MM.1S (cell line): ENCODE measurements around the gene PRSS16.

Source experiments
- DNase-seq: peaks from one replicate; pipeline ENCODE4 v3.0.0-alpha.2; 2015
- H2AFZ ChIP-seq: fragments of 300-600 bp; sonication (generic); 2 replicates; pipeline ENCODE4 v1.6.0; 2016; ENCODE audit warnings: antibody characterized with exemption, low read length
- H3F3A ChIP-seq: fragments of 300-600 bp; sonication (generic); 2 replicates; pipeline ENCODE4 v1.6.1; 2016; ENCODE audit warnings: mild to moderate bottlenecking, antibody characterized with exemption, low read length, moderate library complexity, mixed read lengths; ENCODE audit not compliant: insufficient read depth
- H3K27ac ChIP-seq: fragments of 300-600 bp; sonication (generic); 2 replicates; pipeline ENCODE4 v1.5.1; 2016; ENCODE audit warnings: mild to moderate bottlenecking, low read length
- H3K27me3 ChIP-seq: fragments of 300-600 bp; sonication (generic); replicated peaks from 2 replicates; pipeline ENCODE4 v1.6.0; 2016; ENCODE audit warnings: low read length; ENCODE audit not compliant: insufficient read depth
- H3K36me3 ChIP-seq: fragments of 300-600 bp; sonication (generic); replicated peaks from 2 replicates; pipeline ENCODE4 v1.6.1; 2016; ENCODE audit warnings: mild to moderate bottlenecking, low read length, mixed read lengths; ENCODE audit not compliant: insufficient read depth
- H3K4me1 ChIP-seq: fragments of 300-600 bp; sonication (generic); 2 replicates; pipeline ENCODE4 v1.6.1; 2016; ENCODE audit warnings: low read length, mixed read lengths
- H3K4me2 ChIP-seq: fragments of 300-600 bp; sonication (generic); 2 replicates; pipeline ENCODE4 v1.6.0; 2016; ENCODE audit warnings: low read depth, low read length
- H3K4me3 ChIP-seq: fragments of 300-600 bp; sonication (generic); 2 replicates; pipeline ENCODE4 v1.5.1; 2016; ENCODE audit warnings: low read length, mixed read lengths
- H3K79me2 ChIP-seq: fragments of 300-600 bp; sonication (generic); 2 replicates; pipeline ENCODE4 v1.6.1; 2016; ENCODE audit warnings: mixed run types, low read length, mixed read lengths
- H3K9ac ChIP-seq: fragments of 300-600 bp; sonication (generic); 2 replicates; pipeline ENCODE4 v1.6.1; 2016; ENCODE audit warnings: low read length, mixed read lengths
- H3K9me2 ChIP-seq: fragments of 300-600 bp; sonication (generic); replicated peaks from 2 replicates; pipeline ENCODE4 v1.6.1; 2016; ENCODE audit warnings: mild to moderate bottlenecking, low read length, mixed read lengths; ENCODE audit not compliant: insufficient read depth
- H3K9me3 ChIP-seq: fragments of 300-600 bp; sonication (generic); replicated peaks from 2 replicates; pipeline ENCODE4 v1.6.1; 2016; ENCODE audit warnings: mild to moderate bottlenecking, low read length, mixed read lengths; ENCODE audit not compliant: insufficient read depth
- H4K20me1 ChIP-seq: fragments of 300-600 bp; sonication (generic); 2 replicates; pipeline ENCODE4 v1.6.1; 2016; ENCODE audit warnings: mild to moderate bottlenecking, low read length, moderate library complexity, mixed read lengths; ENCODE audit not compliant: insufficient read depth
- EZH2 ChIP-seq: fragments of 300-600 bp; sonication (generic); optimal IDR thresholded peaks from 2 replicates; pipeline ENCODE3; 2017; ENCODE audit warnings: low read depth, mild to moderate bottlenecking, antibody characterized with exemption, low read length, mixed read lengths
- EZH2phosphoT487 ChIP-seq: fragments of 300-600 bp; sonication (generic); IDR thresholded peaks from 2 replicates; pipeline ENCODE4 v1.6.1; 2018; ENCODE audit warnings: antibody characterized with exemption, low read length
- TF ChIP-seq, protein P1 (sequence below): fragments of 300-600 bp; sonication (generic); IDR thresholded peaks from 2 replicates; pipeline ENCODE4 v1.5.1; 2016; ENCODE audit warnings: antibody characterized with exemption, low read length, mixed read lengths

Gene PRSS16

DNA sequence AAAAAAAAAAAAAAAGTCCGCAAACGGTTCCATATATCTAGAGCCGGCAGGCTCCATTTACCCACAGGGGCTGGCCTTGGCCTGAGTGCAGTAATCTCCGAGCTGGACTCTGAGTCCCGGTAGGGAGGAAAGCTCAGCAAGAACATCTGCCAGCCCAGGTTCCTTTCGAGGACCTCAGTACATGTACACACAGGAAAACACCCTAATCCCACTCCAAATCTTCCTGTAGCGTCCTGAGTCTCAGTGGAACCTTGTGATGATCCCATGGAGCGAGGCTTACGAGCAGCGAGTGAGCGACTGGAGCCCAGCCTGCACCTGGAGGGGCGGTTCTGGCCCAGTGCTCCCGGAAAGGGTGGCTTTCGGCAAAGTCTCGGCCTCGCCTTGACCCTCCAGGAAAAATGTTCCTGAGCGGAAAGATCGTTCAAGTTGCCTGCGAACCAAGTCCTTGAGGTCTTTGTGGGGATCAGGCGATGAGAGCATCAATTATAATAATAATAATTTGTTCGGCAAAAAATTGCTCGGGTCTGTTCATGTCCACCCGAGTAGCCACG, 32.1 kb downstream of the PRSS16 start:
- Histone ChIP-seq H3K4me2 (no peak overlapping the region), H3K27ac (no peak overlapping the region), H2AFZ (no peak overlapping the region), H3K4me3 (no peak overlapping the region), H3K9me3 (no peaks in the 10 kb centered on the region), H3K4me1 (no peaks in the 10 kb centered on the region), H3F3A (no peaks in the 10 kb centered on the region), H4K20me1 (no peaks in the 10 kb centered on the region), H3K79me2 (no peaks in the 10 kb centered on the region), H3K9ac (no peak overlapping the region), H3K27me3 (0 out of 2 replicates have a peak, but pooled peaks cover 3% of the 10 kb centered on the region), H3K36me3 (no peaks in the 10 kb centered on the region), H3K9me2 (no peaks in the 10 kb centered on the region)
- no peak for DNase-seq
- TF ChIP-seq, protein P1, sequence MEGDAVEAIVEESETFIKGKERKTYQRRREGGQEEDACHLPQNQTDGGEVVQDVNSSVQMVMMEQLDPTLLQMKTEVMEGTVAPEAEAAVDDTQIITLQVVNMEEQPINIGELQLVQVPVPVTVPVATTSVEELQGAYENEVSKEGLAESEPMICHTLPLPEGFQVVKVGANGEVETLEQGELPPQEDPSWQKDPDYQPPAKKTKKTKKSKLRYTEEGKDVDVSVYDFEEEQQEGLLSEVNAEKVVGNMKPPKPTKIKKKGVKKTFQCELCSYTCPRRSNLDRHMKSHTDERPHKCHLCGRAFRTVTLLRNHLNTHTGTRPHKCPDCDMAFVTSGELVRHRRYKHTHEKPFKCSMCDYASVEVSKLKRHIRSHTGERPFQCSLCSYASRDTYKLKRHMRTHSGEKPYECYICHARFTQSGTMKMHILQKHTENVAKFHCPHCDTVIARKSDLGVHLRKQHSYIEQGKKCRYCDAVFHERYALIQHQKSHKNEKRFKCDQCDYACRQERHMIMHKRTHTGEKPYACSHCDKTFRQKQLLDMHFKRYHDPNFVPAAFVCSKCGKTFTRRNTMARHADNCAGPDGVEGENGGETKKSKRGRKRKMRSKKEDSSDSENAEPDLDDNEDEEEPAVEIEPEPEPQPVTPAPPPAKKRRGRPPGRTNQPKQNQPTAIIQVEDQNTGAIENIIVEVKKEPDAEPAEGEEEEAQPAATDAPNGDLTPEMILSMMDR = no peak
- no peak for TF ChIP-seq EZH2phosphoT487

DNA sequence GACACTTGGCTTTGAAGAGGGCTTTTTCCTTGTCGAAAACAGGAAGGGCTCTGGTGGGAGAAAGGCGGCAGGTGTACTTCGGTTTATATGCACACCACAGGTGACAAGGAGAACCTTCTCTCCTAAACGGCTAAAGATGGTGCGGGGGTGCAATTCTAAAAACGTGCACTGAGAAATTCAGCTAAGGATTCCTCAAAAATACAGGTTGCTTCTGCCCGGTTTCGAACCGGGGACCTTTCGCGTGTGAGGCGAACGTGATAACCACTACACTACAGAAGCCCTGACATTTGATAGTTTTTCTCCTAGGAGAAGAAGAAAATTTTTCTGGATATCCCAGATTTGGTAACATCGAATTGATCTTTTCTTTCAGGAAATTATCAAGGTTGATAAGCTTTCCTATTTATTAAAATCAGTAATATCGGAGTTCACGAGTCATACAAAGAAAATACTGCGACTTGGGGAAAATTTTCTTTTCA, 32.6 kb downstream of the PRSS16 start:
- Histone ChIP-seq H3K27ac (no peak overlapping the region), H3K9me2 (no peaks in the 10 kb centered on the region), H3K9me3 (no peaks in the 10 kb centered on the region), H4K20me1 (no peaks in the 10 kb centered on the region), H3K9ac (no peak overlapping the region), H3K27me3 (no peaks in the 10 kb centered on the region), H3K4me1 (no peaks in the 10 kb centered on the region), H3K36me3 (no peaks in the 10 kb centered on the region), H3K4me3 (no peak overlapping the region), H2AFZ (no peak overlapping the region), H3K79me2 (no peaks in the 10 kb centered on the region), H3F3A (no peaks in the 10 kb centered on the region), H3K4me2 (no peak overlapping the region)
- TF ChIP-seq EZH2 (no peak), EZH2phosphoT487 (no peak)
- no peak for DNase-seq

DNA sequence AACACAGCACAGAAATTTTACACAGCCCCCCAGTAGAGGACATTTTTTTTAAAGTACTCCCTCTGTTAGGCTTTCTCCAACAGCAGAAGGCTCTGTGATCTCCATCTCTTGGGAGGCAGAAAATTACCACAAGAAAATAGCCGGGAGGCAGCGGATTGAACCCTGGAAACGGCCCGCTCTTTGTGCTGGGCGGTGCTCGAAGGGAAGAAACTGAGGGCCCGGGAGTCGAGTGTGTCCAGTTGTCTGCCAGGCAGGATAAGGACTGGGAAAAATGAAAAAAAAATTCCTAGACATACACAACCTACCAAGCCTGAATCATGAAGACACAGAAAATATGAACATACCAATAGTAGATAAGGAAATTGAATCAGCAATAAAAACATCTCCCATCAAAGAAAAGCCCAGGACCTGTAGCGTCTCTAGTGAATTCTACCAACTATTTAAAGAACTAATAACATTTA, 33.1 kb downstream of the PRSS16 start:
- TF ChIP-seq EZH2phosphoT487 (no peak), EZH2 (no peak)
- TF ChIP-seq, protein P1 = no peak
- H3K27me3 ChIP-seq = no peaks in the 10 kb centered on the region
- H3K4me2 ChIP-seq = no peak overlapping the region
- DNase-seq = no peak
- H3K4me1 ChIP-seq = no peaks in the 10 kb centered on the region
- no peaks in the 10 kb centered on the region for H3F3A ChIP-seq
- H3K9me2 ChIP-seq = no peaks in the 10 kb centered on the region
- no peak overlapping the region for H3K27ac ChIP-seq
- no peak overlapping the region for H3K4me3 ChIP-seq
- no peaks in the 10 kb centered on the region for H3K79me2 ChIP-seq
- no peak overlapping the region for H2AFZ ChIP-seq
- H3K9ac ChIP-seq = no peak overlapping the region
- H3K36me3 ChIP-seq = no peaks in the 10 kb centered on the region
- no peaks in the 10 kb centered on the region for H4K20me1 ChIP-seq
- H3K9me3 ChIP-seq = no peaks in the 10 kb centered on the region

DNA sequence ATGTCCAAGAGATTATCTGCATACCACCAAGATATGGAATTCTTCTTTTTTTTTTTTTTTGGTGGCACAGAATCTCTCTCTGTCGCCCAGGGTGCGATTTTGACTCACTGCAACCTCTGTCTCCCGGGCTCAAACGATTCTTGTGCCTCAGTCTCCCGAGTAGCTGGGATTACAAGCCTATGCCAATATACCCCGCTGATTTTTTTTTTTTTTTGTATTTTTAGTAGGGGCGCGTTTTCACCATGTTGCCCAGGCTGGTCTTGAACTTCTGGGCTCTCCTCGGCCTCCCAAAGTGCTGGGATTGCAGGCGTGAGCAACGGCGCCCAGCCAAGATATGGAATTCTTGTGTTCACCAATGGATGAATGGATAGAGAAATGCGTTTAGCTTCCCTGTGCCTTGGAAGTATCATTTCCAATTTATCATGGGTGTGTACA, 33.6 kb downstream of the PRSS16 start:
- Histone ChIP-seq H3K4me3 (no peak overlapping the region), H4K20me1 (no peaks in the 10 kb centered on the region), H3K9me2 (no peaks in the 10 kb centered on the region), H3K9ac (no peak overlapping the region), H3K36me3 (no peaks in the 10 kb centered on the region), H3K4me1 (no peaks in the 10 kb centered on the region), H3K27me3 (no peaks in the 10 kb centered on the region), H3K9me3 (no peaks in the 10 kb centered on the region), H2AFZ (no peak overlapping the region), H3K27ac (no peak overlapping the region), H3K79me2 (no peaks in the 10 kb centered on the region), H3F3A (no peaks in the 10 kb centered on the region), H3K4me2 (no peak overlapping the region)
- no peak for DNase-seq
- TF ChIP-seq, protein P1 = no peak
- TF ChIP-seq EZH2 (no peak), EZH2phosphoT487 (no peak)
